ENCODE measurements around the gene LHFPL2. TPM values are rescaled to one million over a fixed set of nuclear protein-coding genes. Genes with fewer than 3 reads are reported as not detected.
A peak's percentile ranks its signal among the peaks of the same experiment; 100 is the strongest.

The LHFPL2 gene
- total RNA-seq, 1 donor from 2014 or later = 35.9 TPM

DNA sequence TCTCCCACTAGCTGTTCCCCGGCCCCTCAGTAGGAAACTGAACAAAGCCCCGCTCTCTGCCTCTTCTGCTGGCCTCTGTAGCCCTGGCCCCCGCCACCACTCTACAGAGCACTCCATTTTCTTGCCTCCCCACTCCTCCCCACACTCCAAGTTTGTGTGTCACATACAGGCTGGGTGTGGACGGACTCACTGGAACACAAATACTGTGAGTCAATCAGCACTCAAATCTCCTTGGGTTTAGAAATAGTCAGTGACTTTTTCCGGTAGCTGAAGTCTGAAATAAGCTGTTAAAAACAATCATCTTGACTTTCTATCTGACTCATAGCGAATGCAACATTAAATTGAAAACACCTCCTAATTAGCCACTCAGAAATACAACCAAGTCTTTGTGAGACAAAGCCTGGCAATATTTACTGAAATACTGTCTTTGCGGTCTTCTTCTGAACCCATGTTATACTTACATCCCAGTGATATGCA, 122.5 kb downstream of the LHFPL2 start:
- DNase-seq (ENCODE audit: low spot score) = peak; percentile 35

DNA sequence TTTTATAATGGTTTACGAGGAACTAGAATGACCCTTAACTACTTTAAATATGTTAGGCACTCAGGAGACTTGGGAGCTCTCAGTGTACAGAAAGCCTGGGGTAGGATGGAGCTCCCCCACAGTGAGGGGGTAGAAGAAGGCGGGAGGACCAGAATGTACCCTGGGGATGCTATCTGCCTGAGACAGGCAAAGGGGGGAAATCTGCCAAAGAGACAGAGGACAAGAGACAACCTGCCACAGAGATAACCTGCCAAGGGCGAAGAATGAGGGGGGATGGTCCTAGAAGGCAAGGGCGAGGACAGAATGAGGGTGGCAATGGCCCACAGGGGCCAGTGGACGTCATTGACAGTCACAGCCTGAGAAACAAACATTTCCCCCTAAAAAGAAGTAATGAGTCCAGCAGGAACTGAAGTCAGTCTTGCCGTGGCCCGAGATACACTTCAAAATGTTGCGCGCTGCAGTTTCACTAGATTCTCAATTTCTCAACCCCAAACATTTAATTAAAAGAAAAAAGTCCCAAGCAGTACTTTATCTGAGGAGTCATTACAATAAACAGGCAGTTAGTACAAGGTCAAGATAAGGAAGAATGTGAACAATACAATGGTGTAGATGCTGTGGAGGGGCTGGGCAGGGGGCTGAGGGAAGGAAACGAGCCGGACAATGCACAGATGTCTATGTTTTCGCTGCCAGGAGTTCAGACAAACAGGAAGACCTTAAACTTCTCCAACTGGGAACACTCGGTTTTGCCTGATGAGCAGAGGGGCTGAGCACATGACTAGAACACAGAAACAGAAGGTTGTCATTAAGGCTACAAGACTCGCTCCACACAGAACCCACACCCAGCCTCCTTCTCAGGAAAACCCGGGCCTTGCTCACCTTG, 125.0 kb downstream of the LHFPL2 start:
- no peak for DNase-seq (ENCODE audit: low spot score)

DNA sequence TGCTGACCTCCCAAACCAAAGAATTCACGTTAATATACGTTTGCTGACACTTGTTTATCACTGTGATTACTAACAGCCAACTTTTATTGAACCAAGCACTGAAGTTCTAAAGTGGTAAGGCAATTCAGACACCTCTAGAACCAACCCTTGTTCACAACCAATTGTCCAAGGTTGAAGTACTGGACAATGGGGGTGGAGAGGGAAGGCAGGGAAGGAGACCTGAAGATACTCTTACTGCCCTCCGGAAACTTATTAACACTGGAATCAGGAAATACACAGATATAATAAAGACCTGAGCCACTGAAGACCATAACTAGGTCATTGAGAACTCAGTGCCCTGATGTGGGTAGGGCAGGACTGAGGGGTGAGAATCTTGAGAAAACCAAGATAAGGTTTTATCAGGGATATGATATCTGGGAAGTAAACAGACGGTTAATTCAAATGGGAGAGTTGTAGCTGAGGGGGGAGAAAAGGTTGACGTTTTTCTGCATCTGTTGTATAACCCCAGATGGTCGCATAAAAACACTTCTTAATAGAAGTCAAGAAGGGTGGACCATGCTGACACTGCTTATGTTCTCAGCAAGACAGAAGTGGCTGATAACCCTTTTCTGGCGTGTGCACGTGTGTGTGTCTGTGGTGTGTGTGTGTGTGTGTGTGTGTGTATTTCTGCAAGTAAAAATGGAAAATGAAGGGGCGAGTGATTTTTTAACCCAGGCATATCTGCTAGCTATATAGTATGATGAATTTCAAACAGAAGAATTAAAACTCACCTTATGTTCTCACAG, 125.9 kb downstream of the LHFPL2 start:
- no peak for DNase-seq (ENCODE audit: low spot score)

DNA sequence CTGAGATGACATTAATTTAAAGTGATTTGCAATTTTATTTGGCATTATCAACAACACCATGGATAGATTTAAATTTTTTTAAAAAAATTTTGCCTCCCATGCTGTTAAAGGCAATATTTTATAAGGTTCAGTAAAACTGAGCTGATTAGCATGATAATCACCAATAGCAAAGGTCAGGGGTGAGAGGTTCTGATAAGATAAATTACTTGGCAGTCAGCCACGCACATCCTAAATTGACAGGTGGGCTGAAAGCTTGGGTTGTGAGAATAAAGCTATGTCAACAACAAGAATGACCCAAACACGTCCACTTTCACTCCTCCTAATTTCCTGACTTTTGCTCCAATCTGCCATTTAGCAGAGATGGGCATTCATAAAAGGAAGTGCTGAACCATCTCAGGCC, 127.1 kb downstream of the LHFPL2 start:
- no peak for DNase-seq (ENCODE audit: low spot score)

DNA sequence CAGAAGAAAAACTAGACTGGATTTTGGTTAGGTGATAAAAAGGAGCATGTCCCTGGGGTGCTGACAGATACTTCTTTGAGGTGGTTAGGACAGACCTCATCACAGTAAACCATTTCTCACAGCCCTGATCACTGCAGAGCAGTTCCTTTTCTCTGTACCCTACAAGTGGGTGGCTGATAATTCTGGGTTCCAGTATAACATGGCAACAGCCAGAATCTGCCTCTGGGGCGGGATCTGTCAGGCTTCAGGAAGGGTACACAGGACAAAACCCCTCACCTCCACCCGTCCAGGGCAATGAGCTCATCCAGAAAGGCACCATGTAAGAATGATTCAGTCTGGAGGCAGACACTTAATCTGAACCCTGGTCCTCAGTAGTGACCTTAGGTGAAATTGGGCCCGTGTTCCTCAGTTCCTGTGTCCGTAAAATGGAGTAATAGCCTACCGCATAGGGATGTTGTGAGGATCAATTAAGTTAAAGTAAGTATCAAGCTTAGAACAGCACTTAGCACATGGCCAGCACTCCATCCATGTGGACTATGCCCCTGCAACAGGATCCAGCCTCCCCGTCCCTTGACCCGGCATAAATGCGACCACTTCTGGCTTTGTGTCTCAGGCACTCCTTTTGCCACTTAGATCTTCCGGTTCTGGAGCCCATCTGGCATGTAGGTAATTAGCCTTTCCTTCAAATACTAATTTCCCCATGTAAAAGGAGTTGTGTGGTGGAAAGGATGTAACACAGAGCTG, 129.2 kb downstream of the LHFPL2 start:
- no peak for DNase-seq (ENCODE audit: low spot score)

DNA sequence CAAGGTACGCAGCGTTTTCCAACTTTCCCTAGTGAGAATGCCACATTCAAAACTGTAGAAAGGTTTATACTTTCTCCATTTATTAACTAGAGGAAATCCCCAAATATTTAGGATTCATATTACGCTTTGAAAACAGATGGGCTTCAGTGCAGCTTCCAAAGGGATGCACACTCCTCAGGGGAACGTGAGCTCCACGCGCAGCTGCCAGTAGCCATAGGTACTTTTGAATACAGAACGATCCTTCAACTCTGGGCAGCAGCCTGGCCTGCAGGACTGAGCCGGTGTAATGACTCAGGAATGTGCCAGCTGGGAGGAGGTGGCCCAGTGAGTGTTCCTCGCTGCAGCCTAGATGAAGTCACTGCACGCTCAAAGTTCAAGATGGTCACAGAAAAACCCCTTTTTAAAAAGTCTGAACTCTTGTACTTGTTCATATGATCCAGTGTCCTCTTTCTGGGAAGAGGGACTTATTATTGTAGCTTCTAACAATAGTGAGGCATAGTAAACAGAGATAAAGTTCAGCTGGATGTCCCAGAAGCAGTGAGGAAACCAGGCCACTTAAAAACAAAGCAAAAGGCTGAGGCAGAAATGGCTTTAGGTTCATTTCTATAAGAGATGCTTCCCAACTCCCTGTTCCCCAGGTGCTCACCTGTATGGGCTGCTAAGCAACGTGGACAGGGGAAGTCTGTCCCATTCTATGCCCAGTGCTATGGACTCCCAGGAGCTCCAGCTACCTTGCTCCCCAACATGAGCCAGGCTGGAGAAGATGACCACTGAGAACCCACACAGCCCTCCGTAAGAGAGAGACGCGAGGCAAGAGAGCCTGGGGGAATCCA, 130.0 kb downstream of the LHFPL2 start:
- peak; percentile 75 for DNase-seq (ENCODE audit: low spot score)

- no peak for DNase-seq (ENCODE audit: low spot score)
These were observed 132.9 kb downstream of the LHFPL2 start for GRCh38 chr5:78515670-78516069.

- no peak for DNase-seq (ENCODE audit: low spot score)
These were observed 133.9 kb downstream of the LHFPL2 start for GRCh38 chr5:78514427-78515330.

- DNase-seq (ENCODE audit: low spot score) = no peak
These were observed 135.1 kb downstream of the LHFPL2 start for GRCh38 chr5:78513441-78513840.

DNA sequence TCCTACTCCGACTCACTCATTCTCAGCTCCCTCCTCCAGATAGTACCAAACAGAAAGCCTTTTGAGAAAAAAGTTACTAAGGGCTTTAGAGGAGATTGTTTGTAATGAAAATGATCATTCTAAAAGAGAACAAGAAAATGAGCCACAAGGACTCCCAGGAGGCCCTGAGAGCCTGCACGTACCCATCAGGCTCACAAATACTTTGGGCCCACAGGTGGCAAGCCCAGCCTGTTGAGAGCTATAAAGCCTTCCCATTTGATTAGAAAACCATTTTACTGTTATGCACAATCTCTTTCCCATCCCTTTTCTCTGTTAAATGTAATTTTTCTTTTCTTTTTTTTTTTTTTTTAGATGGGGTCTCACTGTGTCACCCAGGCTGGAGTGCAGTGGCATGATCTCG, 136.1 kb downstream of the LHFPL2 start:
- DNase-seq (ENCODE audit: low spot score) = no peak

GRCh38 chr5:78511121-78511906, 137.3 kb downstream of the LHFPL2 start:
- peak; percentile 53 for DNase-seq (ENCODE audit: low spot score)

DNA sequence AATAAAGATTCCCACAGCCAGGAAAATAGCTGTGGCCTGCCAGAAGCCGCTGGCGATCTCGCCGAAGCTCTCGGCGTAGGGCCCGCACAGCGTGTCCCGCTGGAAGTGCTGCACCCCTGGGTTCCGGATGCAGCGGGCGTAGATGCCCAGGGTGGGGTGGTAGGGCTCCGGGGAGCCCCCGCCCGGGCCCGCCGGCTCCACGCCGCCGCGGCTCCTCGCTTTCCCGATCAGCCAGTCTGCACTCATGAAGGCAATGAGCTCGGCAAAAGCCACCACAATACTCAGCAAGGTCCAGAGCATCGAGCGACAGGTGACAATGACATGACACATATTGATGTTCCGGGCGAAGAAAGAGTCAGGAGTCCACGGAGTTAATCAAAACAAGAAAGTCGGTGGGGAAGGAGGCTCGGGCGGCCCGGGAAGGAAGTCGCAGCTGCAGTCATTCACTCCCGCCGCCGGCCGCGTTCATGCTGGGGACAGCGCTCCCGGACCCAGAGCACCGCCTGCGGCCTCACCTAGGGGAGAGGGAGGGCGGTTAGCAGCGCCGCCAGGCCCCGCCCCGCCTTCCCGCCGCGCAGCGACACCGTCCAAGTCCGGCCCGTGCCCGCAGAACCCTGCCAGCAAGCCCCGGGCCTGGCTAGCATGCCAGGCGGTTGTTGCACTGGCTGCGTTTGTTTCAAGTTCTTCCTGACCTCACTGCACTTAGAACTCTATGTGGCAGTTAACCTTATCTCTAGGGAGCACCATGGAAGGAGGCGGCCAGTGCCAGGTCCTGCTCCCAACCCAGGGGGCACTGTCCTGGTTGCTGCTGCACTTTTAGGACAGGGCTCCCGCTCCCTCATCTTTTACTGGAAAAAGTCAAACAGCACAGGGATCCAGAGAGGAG, 138.4 kb downstream of the LHFPL2 start:
- DNase-seq (ENCODE audit: low spot score) = peak; percentile 47

- DNase-seq (ENCODE audit: low spot score) = peak; percentile 52
These were observed 139.3 kb downstream of the LHFPL2 start for GRCh38 chr5:78509145-78509865.

- DNase-seq (ENCODE audit: low spot score) = peak; percentile 89
These were observed 140.3 kb downstream of the LHFPL2 start for GRCh38 chr5:78508186-78508765.

DNA sequence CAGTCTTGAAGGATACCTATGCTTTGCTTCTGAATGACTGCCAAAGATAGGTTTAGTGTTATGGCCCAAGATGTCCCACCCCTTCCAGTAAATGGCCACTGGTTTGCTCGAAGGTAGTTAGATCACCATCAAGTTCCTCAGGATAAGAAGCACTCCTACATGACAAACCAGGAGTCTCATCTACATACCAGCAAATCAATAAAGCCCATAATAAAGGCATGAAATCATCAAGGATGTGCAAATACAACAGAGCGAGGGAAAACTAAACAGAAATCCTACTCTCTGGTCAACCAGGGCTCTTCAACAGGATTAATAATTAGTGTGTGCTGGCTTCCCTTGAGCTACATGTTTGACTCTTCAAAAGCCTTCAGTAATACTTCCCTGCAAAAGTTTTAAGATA, 141.0 kb downstream of the LHFPL2 start:
- no peak for DNase-seq (ENCODE audit: low spot score)

DNA sequence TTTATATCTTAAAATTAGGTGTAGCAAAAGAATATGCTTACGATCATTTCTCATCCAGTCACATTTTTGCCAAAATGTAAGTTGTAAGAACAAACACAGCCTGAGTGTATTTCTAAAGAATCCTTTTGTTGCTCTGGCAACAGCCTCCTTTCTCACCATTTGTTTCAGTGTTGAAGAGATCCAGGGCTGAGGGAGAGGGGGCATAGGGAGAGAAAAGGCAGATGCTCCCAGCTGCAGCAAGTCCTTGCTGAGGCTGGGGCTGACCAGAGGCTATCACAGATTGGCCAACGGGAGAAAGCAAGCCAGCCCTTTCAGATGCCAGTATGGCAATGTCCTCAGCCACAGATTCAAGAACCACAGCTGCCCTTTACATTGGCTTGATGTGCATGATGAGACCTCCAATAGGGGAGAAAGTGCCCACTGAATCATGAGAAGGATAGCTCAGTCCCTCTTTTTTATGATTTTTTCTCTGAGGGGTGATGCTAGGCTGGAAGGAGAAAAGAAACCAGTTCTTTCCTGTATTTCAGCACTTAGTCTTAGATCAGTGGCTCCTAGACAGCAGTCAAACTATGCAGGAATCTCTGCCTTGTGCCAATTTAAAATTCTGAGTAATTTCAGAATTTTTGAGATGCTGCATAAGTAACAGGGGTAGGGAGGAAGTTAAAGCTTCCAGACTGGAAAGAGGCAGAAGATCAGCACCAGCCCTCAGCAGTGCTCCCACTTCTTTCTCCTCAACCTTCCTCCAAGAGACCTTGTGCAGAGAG, 142.1 kb downstream of the LHFPL2 start:
- peak; percentile 71 for DNase-seq (ENCODE audit: low spot score)

Data from umbilical cord (tissue), 2 donors.